Lung (tissue), 12 donors: ENCODE results near the gene LDB2. TPM values are rescaled to one million over a fixed set of nuclear protein-coding genes. Genes with fewer than 3 reads are reported as not detected.
A peak's percentile ranks its signal among the peaks of the same experiment; 100 is the strongest.

Experiments used
- ATAC-seq: fragments of 200-7000 bp; cut with Tn5 transposase; one replicate; pipeline ENCODE4 v1.9.1; 2020; ENCODE audit warnings: moderate number of reproducible peaks; ENCODE audit not compliant: insufficient read depth, low FRiP score
- DNase-seq, 3 donors: peaks; one replicate each; pipeline ENCODE4 v3.0.0-alpha.2; 2013 to 2017
- H3K27ac ChIP-seq, 2 donors: one replicate each; pipeline ENCODE4 v1.5.1; 2013; ENCODE audit warnings: mild to moderate bottlenecking in 2 of 2, moderate library complexity in 2 of 2, control low read depth in 1 of 2, inconsistent platforms in 1 of 2, low read depth in 1 of 2, low read length in 1 of 2
- H3K27me3 ChIP-seq, 3 donors: one replicate each; pipeline ENCODE4 v1.5.1; 2013; ENCODE audit warnings: low read length in 2 of 3; ENCODE audit not compliant: control insufficient read depth in 3 of 3, insufficient read depth in 3 of 3
- H3K36me3 ChIP-seq, 4 donors: one replicate each; pipeline ENCODE4 v1.5.1; 2013; ENCODE audit warnings: low read length in 4 of 4, mild to moderate bottlenecking in 1 of 4, moderate library complexity in 1 of 4; ENCODE audit not compliant: control insufficient read depth in 4 of 4, insufficient read depth in 4 of 4
- H3K4me1 ChIP-seq, 5 donors: one replicate each; pipeline ENCODE4 v1.5.1; 2013; ENCODE audit warnings: low read length in 5 of 5, mild to moderate bottlenecking in 2 of 5, moderate library complexity in 1 of 5; ENCODE audit not compliant: control insufficient read depth in 5 of 5, insufficient read depth in 5 of 5
- H3K4me3 ChIP-seq: one replicate; pipeline ENCODE4 v1.5.1; 2013; ENCODE audit warnings: mild to moderate bottlenecking, control low read depth, moderate library complexity
- H3K9ac ChIP-seq, 2 donors: one replicate each; pipeline ENCODE4 v1.5.1; 2013; ENCODE audit warnings: low read length in 2 of 2, control low read depth in 1 of 2; ENCODE audit not compliant: insufficient read depth in 1 of 2
- H3K9me3 ChIP-seq, 4 donors: one replicate each; pipeline ENCODE4 v1.5.1; 2013; ENCODE audit warnings: low read length in 3 of 4, mild to moderate bottlenecking in 1 of 4, moderate library complexity in 1 of 4; ENCODE audit not compliant: control insufficient read depth in 4 of 4, insufficient read depth in 3 of 4
- CTCF ChIP-seq: IDR thresholded peaks from 2 replicates; pipeline ENCODE4 v1.5.1; 2012; ENCODE audit warnings: mild to moderate bottlenecking; ENCODE audit errors: control extremely low read depth, extremely low read depth
- WGBS, 2 donors: extraction: QIAGEN DNeasy Blood & Tissue Kit; methylation state at CpG; one replicate each; pipeline ENCODE4 v1.1.7; 2013; 5-methylcytosine and 5-hydroxymethylcytosine counted together
- polyA plus RNA-seq, 2 donors: library from polyadenylated mRNA; stranded (reverse); fragments of 200-250 nt; gene quantifications; one replicate each; pipeline ENCODE4 v1.2.1, GENCODE V29; 2013
- total RNA-seq, 2 donors: library from RNA; depleted of rRNA in 1 of 2; stranded (reverse); fragments of >200 nt in 1 of 2; gene quantifications; one replicate each; pipeline ENCODE4 v1.2.1, GENCODE V29; 2014 to 2021
- donor health status: control.
- donor health status: control.
- donor health status: Bipolar disorder and iron deficiency.
- donor health status: healthy.
- donor health status: DM: yes; HTN: yes; CAD: no.

LDB2 gene
- total and polyA plus RNA-seq, 4 donors, result 18.1 to 147 (median 46.1) TPM

GRCh38 chr4:16715482-16715881 is 183.0 kb downstream of the LDB2 start:
- 85 to 86% methylated on average over 2 of the region's 2 CpGs for WGBS, 2 donors
- no peaks in the 10 kb centered on the region for H3K27me3 ChIP-seq
- peaks cover 0 to 2% (median 0%) of the 10 kb centered on the region in 4 donors for H3K36me3 ChIP-seq

DNA sequence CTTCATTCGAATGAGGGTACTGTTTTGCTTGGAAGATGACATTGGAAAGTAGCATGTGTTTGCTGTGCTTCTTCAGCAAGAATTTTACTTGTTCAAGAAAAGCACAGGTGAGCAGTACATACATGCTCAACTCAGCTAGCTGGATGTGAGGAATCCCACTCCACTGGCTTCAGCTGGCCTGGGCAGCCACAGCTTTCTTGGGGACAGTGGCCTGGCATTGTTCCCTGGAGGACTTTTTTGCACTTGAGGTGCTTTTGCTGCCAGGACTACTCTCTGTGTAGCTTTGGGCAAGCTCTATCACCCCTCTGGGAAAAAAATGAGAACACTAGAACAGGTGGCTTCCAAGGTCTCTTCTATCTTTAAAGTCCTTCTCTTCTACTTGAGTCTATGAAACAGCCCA is 184.3 kb downstream of the LDB2 start:
- TF ChIP-seq CTCF, result no peak
- no peak overlapping the region for H3K9ac ChIP-seq
- ATAC-seq, result no peak

More at GRCh38 chr4:16715482-16715881, 183.0 kb downstream of the LDB2 start:
- Histone ChIP-seq H3K9ac (no peak overlapping the region), H3K4me3 (no peak overlapping the region), H3K27ac (no peak overlapping the region), H3K4me1 (peaks cover 0 to 7% (median 0%) of the 10 kb centered on the region in 5 donors), H3K9me3 (peaks cover 0 to 3% (median 0%) of the 10 kb centered on the region in 4 donors)
- no peak for TF ChIP-seq CTCF
- DNase-seq, result peak in 1 of 3 donors; percentile 45
- no peak for ATAC-seq

GRCh38 chr4:16713696-16714095 is 184.7 kb downstream of the LDB2 start:
- WGBS, 2 donors, result 84% methylated on average over 3 of the region's 3 CpGs
- no peaks in the 10 kb centered on the region for H3K9me3 ChIP-seq

More for the DNA sequence above, 184.3 kb downstream of the LDB2 start:
- Histone ChIP-seq H3K36me3 (peaks cover 0 to 2% (median 0%) of the 10 kb centered on the region in 4 donors), H3K4me3 (no peak overlapping the region), H3K4me1 (peaks cover 0 to 11% (median 0%) of the 10 kb centered on the region in 5 donors), H3K27me3 (no peaks in the 10 kb centered on the region), H3K27ac (no peak overlapping the region), H3K9me3 (no peaks in the 10 kb centered on the region)
- DNase-seq, result no peak
- WGBS, 2 donors, result 88 to 97% methylated on average over 1 of the region's 1 CpG

More at GRCh38 chr4:16713696-16714095, 184.7 kb downstream of the LDB2 start:
- no peak for TF ChIP-seq CTCF
- Histone ChIP-seq H3K4me3 (no peak overlapping the region), H3K36me3 (peaks cover 0 to 2% (median 0%) of the 10 kb centered on the region in 4 donors), H3K4me1 (peaks cover 0 to 11% (median 1%) of the 10 kb centered on the region in 5 donors), H3K9ac (no peak overlapping the region), H3K27ac (no peak overlapping the region), H3K27me3 (no peaks in the 10 kb centered on the region)
- ATAC-seq (no peak), DNase-seq (no peak)
